Activated B cell treated with CpG ODN at 0.5 μM for 24 hours (primary cell): ENCODE measurements around the gene EYA3. TPM values are rescaled to one million over a fixed set of nuclear protein-coding genes. Genes with fewer than 3 reads are reported as not detected.
A peak's percentile ranks its signal among the peaks of the same experiment; 100 is the strongest.

Source experiments
- ATAC-seq: fragments of 200-7000 bp; cut with Tn5 transposase; one replicate; pipeline ENCODE4 v1.10.0; 2021; ENCODE audit warnings: low read depth, mild to moderate bottlenecking, moderate library complexity
- CTCF ChIA-PET: fragments of 350-600 bp; sonication (Branson Sonifier 250); formaldehyde crosslinking; loops from one replicate; lab custom pipeline; 2021; ENCODE audit warnings: antibody characterized with exemption; lab: Charles Lee
- POLR2A ChIA-PET: fragments of 350-600 bp; sonication (Branson Sonifier 250); formaldehyde crosslinking; loops from one replicate; lab custom pipeline; 2021; ENCODE audit warnings: antibody characterized with exemption; lab: Charles Lee
- DNase-seq: peaks from one replicate; pipeline ENCODE4 v3.0.0; 2022
- H3K27ac Mint-ChIP-seq: one replicate; pipeline ENCODE4 v1.8.0; 2020; ENCODE audit warnings: mixed read lengths
- H3K27me3 Mint-ChIP-seq: one replicate; pipeline ENCODE4 v1.8.0; 2021; ENCODE audit warnings: mixed read lengths
- H3K36me3 Mint-ChIP-seq: one replicate; pipeline ENCODE4 v1.8.0; 2021; ENCODE audit warnings: low read depth, mixed read lengths
- H3K4me1 Mint-ChIP-seq: one replicate; pipeline ENCODE4 v1.8.0; 2021; ENCODE audit warnings: mixed read lengths
- H3K4me3 Mint-ChIP-seq: one replicate; pipeline ENCODE4 v1.8.0; 2020; ENCODE audit warnings: mild to moderate bottlenecking, mixed read lengths
- H3K9me3 Mint-ChIP-seq: one replicate; pipeline ENCODE4 v1.8.0; 2020; ENCODE audit warnings: mixed read lengths
- intact Hi-C: fragments of 100-400 bp; cut with micrococcal nuclease; formaldehyde crosslinking; loops from one replicate; pipeline ENCODE4 v1.15.1; 2024
- total RNA-seq: library from RNA; stranded (reverse); gene quantifications from 2 replicates; pipeline ENCODE4 v1.2.3, GENCODE V29; 2022
- TF ChIP-seq, protein P1 (sequence below): fragments of 200-600 bp; IDR thresholded peaks from one replicate; pipeline ENCODE4 v1.8.0; 2022; ENCODE audit warnings: antibody characterized with exemption, mild to moderate bottlenecking

Gene EYA3
- total RNA-seq, 1 donor from 2014 or later: 31.0 TPM

DNA sequence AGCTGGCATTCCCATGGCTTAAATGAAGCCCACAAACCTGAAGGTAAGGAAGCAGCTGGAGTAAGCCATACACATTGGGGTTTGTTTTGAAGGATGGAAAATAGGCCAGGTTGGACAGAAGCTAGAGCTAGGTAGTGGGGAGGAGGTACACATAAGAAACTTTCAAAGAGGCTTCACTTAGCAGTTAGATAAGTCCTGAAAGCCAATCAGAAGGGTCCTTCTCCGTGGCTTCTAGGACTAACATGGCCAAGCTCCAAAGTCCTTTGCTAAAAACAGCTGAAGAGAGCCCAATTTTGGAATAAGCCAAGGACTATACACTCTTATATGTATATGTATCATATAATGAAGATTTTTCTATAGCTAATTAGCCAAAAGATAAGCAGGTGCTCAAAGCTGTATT, 1.8 kb downstream of the EYA3 start:
- no peaks in the 10 kb centered on the region for H3K9me3 Mint-ChIP-seq
- H3K27ac Mint-ChIP-seq: no peak overlapping the region
- ATAC-seq: no peak
- H3K36me3 Mint-ChIP-seq: peaks cover 14% of the 10 kb centered on the region
- H3K4me3 Mint-ChIP-seq: no peak overlapping the region
- intact Hi-C loops: loop anchor here (5.0 kb wide), 1 partner anchor 421 kb away; the partner anchor contains the start of gene RCC1
- CTCF ChIA-PET: interaction anchor here (1.1 to 7.3 kb wide), 3 partner anchors 87 to 122 kb away, joined by 3 to 236 read pairs (median 3); no protein-coding TSS in a partner anchor
- H3K4me1 Mint-ChIP-seq: peaks cover 46% of the 10 kb centered on the region
- POLR2A ChIA-PET: interaction anchor here (0.5 to 1.0 kb wide), 2 partner anchors 109 to 173 kb away, joined by 3 to 10 read pairs; partner anchors contain the start of gene SESN2
- TF ChIP-seq, protein P1, sequence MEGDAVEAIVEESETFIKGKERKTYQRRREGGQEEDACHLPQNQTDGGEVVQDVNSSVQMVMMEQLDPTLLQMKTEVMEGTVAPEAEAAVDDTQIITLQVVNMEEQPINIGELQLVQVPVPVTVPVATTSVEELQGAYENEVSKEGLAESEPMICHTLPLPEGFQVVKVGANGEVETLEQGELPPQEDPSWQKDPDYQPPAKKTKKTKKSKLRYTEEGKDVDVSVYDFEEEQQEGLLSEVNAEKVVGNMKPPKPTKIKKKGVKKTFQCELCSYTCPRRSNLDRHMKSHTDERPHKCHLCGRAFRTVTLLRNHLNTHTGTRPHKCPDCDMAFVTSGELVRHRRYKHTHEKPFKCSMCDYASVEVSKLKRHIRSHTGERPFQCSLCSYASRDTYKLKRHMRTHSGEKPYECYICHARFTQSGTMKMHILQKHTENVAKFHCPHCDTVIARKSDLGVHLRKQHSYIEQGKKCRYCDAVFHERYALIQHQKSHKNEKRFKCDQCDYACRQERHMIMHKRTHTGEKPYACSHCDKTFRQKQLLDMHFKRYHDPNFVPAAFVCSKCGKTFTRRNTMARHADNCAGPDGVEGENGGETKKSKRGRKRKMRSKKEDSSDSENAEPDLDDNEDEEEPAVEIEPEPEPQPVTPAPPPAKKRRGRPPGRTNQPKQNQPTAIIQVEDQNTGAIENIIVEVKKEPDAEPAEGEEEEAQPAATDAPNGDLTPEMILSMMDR: no peak
- no peak for DNase-seq
- no peaks in the 10 kb centered on the region for H3K27me3 Mint-ChIP-seq

DNA sequence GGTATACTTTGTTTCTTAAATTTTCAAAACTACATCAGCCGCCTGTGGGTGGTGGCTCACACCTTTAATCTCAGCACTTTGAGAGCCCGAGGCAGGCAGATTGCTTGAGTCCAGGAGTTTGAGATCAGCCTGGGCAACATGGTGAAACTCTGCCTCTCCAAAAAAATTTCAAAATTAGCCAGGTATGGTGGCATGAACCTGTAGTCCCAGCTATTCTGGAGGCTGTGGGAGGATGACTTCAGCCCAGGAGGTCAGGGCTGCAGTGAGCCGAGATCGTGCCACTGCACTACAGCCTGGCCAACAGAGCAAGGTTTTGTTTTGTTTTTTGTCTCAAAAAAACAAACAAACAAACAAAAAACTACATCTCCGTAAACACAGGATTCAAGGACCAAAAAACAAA, 3.3 kb downstream of the EYA3 start:
- Mint-ChIP-seq H3K4me1 (peaks cover 39% of the 10 kb centered on the region), H3K9me3 (no peaks in the 10 kb centered on the region), H3K27me3 (no peaks in the 10 kb centered on the region), H3K36me3 (peaks cover 18% of the 10 kb centered on the region), H3K4me3 (peak overlapping the region; percentile 48), H3K27ac (no peak overlapping the region)
- POLR2A ChIA-PET: no interaction called here
- CTCF ChIA-PET: no interaction called here
- TF ChIP-seq, protein P1: no peak
- intact Hi-C loops: loop anchor here (5.0 kb wide), 1 partner anchor 422 kb away; the partner anchor contains the start of gene RCC1
- no peak for ATAC-seq
- no peak for DNase-seq

DNA sequence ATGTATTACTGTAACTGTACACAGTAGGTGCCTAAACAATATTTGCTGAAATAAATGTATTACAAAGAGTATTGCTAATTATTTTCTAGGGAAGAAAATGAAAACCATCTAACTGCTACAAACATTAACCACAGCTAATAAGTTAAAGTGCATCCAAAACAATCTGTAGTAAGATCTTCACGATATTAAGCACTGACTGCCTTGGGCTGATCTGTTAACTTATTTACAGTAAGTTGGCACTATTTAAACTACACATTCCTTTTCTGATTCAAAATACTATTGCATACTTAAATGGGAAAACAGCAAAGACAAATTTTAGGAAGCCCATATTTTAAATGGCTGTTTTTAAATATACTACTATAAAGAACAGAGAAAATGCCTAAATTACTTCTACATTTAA, 4.5 kb downstream of the EYA3 start:
- TF ChIP-seq, protein P1: no peak
- POLR2A ChIA-PET: interaction anchor here (0.7 kb wide), 1 partner anchor 303 kb away, joined by 7 read pairs; no protein-coding TSS in a partner anchor
- Mint-ChIP-seq H3K36me3 (peaks cover 30% of the 10 kb centered on the region), H3K4me1 (peaks cover 40% of the 10 kb centered on the region), H3K9me3 (no peaks in the 10 kb centered on the region), H3K27me3 (no peaks in the 10 kb centered on the region), H3K27ac (no peak overlapping the region), H3K4me3 (no peak overlapping the region)
- CTCF ChIA-PET: no interaction called here
- no peak for DNase-seq
- intact Hi-C loops: no loop called here
- ATAC-seq: no peak

DNA sequence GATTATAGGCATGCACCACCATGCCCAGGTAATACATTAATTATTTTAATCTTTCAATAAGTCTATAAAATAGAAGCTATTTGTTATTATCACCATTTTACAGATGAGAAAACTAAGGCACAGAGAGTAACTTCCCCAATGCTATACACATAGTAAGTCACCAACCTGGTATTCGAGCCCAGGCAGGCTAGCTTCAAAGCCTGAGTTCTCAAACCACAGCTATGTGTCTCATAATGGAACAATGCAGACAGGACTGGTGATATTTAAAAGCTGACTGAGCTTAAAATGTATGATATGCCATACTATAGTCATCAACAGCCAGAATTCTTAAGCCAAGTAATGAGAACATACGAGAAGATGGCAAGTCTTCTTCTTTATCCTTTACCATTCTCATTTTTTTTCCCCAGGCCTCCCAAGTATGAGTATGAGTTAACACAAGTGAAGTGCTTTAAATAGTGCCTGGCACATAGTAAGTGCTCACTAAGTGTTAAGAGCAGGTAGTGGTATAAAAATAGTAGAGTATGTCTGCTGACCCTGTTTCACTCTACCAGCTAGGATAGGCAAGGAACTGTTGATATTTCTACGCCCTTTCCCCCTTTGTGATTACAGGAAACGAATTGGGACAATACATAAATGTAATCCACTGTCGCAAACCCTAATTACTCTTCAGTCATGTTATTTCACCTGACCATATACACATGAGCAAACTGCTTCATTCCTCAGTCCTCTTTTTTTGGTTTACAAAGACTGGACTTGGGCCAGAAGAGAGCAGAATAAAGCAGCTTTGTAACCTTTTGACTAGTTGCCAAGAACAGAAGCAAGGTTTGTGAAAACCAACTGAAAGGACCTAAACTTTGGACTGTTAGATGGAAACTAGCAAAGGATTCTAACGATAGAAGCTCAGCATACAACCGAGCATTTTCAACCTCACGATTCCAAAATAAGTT, 9.5 kb downstream of the EYA3 start:
- Mint-ChIP-seq H3K9me3 (no peaks in the 10 kb centered on the region), H3K36me3 (peaks cover 37% of the 10 kb centered on the region), H3K27ac (no peak overlapping the region), H3K27me3 (no peaks in the 10 kb centered on the region), H3K4me3 (no peak overlapping the region), H3K4me1 (peaks cover 32% of the 10 kb centered on the region)
- no peak for ATAC-seq
- intact Hi-C loops: no loop called here
- ChIA-PET POLR2A (interaction anchor here (0.6 to 2.3 kb wide), 2 partner anchors 9 to 1750 kb away, joined by 3 to 15 read pairs; partner anchors contain the start of gene EYA3), CTCF (interaction anchor here (1.4 to 2.3 kb wide), 2 partner anchors 10 to 12 kb away, joined by 3 to 9 read pairs; partner anchors contain the start of gene EYA3)
- TF ChIP-seq, protein P1: no peak
- no peak for DNase-seq

DNA sequence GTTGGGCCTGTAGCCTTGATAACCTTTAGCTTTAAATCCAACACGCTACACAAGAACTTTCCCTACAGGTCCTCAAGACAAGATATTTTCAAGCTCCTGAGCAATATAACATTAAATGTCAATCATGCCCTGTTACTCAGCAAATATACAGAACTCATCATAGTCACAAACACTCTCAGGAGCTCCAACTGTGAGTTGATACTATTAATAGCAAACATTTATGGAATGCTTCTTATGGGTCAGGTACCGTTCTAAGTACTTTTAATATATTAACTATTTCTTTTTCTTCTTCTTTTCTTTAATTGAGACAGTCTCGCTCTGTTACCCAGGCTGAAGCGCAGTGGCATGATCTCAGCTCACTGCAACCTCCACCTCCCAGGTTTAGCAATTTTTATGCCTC, 10.1 kb downstream of the EYA3 start:
- Mint-ChIP-seq H3K27ac (no peak overlapping the region), H3K4me3 (no peak overlapping the region), H3K9me3 (no peaks in the 10 kb centered on the region), H3K4me1 (peaks cover 35% of the 10 kb centered on the region), H3K27me3 (no peaks in the 10 kb centered on the region), H3K36me3 (peaks cover 37% of the 10 kb centered on the region)
- intact Hi-C loops: no loop called here
- CTCF ChIA-PET: interaction anchor here (1.4 to 2.3 kb wide), 2 partner anchors 10 to 13 kb away, joined by 3 to 9 read pairs; partner anchors contain the start of gene EYA3
- TF ChIP-seq, protein P1: no peak
- POLR2A ChIA-PET: interaction anchor here (0.6 to 2.3 kb wide), 2 partner anchors 10 to 278 kb away, joined by 4 to 15 read pairs; partner anchors contain the start of gene EYA3
- DNase-seq: no peak
- no peak for ATAC-seq
